RPMI7951 (cell line): ENCODE data around the gene LMNTD2. TPM values are rescaled to one million over a fixed set of nuclear protein-coding genes. Genes with fewer than 3 reads are reported as not detected.

Experiments
- DNase-seq: peaks from one replicate; pipeline ENCODE4 v3.0.0-alpha.2; 2012; ENCODE audit warnings: low read depth
- total RNA-seq: library from RNA; depleted of rRNA; stranded (reverse); fragments of >200 nt; shearing (Covaris generic); gene quantifications from 2 replicates; pipeline ENCODE4 v1.2.3, GENCODE V29; 2014

LMNTD2 gene
- total RNA-seq, 1 experiment from 2014 or later, result 0.24 TPM

DNA sequence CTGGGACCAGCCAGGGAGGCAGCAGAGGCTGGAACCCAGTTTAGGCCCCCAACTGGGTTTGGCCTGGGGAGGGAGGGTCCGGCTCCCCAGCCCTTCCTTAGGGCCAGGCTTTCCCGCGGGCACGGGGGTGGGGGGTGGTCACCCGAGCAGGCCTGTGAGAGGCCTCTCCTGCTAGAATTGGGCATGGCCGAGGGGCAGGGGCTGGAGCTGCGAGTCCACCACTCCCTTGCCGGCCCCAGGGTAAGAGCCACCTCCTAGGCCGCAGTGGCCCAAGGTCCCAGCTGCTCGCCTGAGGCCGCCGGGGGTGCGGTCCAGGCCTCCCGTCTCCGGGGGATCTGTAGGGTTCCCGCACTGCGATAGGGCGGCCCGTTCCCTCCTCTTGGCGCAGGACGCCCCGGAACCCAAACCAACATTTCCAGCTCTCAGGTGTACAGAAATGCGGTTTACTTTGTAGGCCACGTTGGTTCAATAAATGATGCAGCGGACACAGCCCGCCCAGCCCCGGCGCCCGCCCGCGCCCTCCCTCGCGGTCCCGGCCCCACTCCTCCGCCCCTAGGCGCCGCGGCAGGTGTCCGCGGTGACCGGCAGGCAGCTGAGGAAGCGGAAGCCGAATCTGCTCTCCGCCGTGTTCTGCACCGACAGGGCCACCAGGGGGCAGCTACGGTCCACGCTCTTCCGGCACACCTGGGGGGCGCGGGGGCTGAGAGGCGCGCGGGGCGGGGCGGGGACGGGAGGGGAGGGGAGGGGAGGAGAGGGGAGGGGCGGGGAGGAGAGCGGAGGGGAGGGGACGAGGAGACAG is 5.9 kb downstream of the LMNTD2 start:
- no peak for DNase-seq

GRCh38 chr11:553988-554340 is 6.6 kb downstream of the LMNTD2 start:
- DNase-seq, result no peak

- DNase-seq, result no peak
These were observed 7.2 kb downstream of the LMNTD2 start for GRCh38 chr11:553083-553987.

DNA sequence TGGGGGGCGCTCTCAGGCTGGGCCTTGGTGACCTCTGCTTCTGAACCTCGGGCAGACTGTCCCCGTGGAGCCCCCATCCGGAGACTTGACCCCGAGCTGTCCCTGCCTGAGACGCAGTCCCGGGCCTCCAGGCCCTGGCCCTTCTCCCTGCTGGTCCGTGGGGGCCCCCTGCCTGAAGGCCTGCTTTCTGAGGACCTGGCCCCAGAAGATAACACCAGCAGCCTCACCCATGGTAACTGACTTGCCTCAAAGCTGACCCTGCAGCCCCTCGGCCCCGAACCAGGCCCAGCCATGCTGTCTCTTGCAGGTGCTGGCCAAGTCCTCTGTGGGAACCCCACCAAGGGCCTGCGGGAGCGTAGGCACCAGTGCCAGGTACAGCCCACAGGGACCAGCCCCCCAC is 8.9 kb downstream of the LMNTD2 start:
- no peak for DNase-seq

DNA sequence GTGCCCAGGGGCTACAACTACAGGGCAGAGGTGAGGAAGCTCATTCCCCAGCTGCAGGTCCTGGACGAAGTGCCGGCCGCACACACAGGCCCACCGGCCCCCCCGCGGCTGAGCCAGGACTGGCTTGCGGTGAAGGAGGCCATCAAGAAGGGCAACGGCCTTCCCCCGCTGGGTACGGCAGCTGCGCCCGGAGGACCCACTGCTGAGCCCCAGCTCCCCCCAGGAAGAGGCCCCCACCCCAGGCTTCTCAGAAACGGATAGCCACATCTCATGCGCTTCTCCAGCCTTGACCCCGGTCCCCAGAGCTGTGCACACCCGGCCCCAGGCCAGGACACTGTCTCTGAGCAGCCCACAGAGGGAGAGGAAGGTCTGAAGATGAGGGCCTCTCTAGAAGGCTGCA is 9.4 kb downstream of the LMNTD2 start:
- DNase-seq, result no peak

DNA sequence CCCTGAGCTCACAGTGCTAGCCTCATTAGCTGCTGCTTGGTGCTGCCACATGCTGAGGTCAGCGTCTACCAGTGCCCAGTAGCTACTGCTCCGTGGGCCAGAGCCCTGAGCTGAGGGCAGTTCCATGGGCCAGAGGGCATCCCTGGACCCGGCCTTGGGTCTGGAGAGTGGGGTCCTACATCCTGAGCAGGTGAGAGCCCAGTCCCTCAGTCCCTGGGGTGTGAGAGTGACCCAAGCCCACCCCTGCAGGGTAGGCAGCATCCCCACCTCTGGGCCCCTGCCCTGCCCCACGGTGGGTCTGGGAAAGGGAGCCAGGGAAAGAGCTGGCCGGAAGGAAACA is 9.8 kb downstream of the LMNTD2 start:
- no peak for DNase-seq

DNA sequence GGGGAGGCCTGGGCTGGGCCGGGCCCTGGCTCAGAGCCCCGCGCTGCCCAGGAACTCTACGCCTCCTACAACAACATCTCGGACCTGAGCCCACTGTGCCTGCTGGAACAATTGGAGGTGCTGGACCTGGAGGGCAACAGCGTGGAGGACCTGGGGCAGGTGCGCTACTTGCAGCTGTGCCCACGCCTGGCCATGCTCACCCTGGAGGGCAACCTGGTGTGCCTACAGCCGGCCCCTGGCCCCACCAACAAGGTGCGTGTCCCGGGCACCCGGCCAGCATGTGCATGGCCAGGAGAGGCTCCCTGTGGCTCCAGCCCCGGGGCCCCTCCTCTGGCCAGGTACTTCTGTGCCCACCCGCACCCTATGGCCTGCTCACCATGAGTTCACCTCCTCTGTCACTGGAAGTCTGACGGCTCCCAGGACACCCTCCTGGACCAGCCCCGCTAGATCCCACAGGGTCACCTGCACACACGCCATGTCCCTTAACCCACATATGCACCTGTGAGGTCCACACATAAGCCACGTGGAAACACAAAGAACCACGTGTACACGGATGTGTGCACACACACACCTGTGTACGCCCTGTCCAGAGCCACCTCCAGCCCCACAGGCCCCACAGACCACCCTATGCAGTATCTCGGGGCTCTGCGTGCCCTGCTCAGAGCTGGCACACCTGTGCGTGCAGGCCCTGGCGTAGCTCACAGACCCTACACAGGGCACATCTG is 10.4 kb downstream of the LMNTD2 start:
- no peak for DNase-seq

GRCh38 chr11:548700-549603 is 11.6 kb downstream of the LMNTD2 start:
- DNase-seq, result no peak

DNA sequence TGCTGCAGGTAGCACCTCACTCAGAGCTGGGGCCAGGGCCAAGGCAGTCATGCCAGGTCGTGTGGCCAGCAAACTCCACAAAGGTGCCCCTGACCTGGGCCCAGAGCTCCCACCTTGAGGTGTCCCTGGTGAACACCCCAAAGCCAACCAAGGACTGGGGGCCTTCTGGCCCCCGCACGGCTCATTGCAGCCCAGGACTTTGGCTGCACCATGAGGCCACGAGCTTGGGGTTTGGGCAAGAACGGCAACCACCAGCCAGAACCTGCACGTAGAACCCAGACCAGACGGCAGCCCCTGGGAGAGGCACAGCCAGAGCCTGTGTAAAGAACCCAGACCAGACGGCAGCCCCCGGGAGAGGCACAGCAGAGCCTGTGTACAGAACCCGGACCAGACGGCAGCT is 15.4 kb downstream of the LMNTD2 start:
- DNase-seq, result no peak

GRCh38 chr11:544817-545166 is 15.7 kb downstream of the LMNTD2 start:
- DNase-seq, result no peak

- no peak for DNase-seq
These were observed 19.1 kb downstream of the LMNTD2 start for GRCh38 chr11:541433-541885.

DNA sequence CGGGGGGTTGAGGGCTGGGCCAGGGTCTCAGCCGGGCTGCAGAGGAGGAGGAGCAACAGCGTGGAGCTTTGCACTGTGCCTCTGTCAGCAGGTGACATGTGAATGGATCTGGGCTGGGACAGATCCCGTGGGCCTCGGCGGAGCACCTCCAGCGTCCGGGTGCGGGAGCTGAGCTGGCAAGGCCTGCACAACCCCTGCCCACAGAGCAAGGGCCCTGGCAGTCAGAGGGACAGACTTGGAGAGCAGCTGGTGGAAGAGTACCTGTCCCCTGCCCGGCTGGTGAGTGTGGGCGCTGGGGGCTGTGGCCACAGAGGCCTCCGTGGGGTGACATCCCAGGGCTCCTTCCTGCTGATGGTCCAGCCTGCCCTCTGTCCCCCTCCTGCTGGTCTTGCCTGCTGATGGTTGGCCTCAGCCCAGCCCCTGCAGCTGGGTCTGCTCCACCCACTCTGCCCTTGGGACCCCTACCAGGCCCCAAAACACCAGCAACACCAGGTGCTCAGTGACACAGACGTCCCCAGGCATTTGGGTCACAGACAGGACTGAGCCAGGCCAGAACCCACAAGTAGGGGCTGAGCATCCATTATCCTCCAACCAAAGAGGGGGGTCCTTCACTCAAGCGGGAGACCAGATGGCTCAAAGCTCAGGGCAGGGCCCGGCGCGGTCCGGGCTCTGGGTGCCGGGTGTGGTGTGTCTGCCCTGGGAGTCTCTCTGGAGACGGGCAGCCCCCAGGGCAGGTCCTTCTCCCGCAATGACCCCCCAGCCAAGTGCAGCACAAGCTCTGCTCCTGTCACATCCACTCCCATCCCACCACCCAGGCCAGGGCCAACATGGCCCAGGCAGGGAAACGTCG is 19.7 kb downstream of the LMNTD2 start:
- DNase-seq, result no peak

- DNase-seq, result no peak
These were observed 20.5 kb downstream of the LMNTD2 start for GRCh38 chr11:539971-540481.

DNA sequence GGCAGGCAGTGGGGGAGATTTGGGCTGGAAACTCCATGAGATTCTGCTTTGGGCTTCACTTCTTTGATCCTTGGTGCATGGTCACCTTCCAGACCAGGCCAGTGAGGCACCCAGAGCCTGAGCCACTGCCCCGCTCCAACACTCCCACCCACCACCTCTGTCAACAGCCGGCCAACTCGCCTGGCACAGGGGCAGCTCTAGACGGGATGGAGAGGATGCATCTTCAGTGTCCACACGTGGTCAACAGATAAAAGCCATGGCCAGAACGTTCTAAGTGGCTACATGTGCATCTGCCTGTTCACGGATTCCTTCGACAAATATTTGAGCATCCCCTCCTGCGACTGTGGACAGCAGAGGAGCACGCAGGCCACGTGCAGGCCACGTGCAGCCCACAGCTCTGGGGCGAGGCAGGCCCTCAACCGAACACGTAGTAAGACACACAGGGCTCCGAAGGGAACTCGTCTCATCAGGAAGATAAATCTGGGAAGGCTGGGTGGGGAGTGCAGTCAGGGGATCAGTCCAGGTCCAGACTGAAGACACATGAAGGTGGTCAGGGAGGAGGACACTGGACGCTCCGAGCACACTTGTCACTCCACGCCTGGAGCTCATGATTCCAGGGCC is 22.0 kb downstream of the LMNTD2 start:
- DNase-seq, result no peak

DNA sequence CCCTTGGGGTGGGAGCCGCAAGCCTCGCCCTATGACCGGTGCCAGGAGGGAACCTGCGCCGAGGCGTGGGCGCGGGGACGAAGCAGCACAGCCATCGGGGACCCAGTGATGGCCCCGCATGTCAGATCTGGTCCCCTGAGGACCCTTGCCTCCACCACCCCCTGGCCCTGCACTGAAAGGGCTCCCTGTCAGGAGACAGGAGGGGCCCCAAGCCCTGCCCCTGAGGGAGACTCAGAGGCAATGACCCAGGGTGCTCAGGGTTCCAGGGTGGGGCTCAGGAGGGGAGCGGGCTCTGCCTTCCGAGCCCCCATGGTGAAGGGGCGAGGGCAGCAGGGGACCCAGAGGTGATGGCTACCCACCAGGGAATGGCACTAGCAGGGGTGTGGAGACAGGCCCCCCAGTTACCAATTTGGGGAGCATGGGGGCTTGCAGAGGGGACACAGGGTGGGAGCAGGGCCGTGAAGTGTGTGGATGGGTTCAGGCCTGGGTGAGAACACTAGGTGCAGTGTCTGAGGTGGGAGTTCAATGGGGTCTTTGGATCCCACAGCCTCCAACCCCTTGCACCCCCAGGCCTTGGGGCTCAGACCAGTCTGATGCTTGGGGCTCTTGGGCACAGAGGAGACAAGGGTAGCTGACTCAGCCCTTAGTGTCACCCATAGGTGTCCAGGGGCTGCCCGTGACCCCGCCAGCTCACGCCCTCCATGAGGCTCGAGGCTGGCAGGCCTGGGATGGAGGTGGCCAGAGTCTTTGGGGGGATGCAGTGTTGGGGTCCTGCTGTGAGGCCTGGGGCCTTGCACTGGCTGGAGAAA is 22.7 kb downstream of the LMNTD2 start:
- no peak for DNase-seq

GRCh38 chr11:536841-537621 is 23.5 kb downstream of the LMNTD2 start, which contains the start of gene LRRC56:
TSS of gene LRRC56 (plus strand) at chr11:537527. CDS start at chr11:540685, 3,158 bp downstream.
- DNase-seq, result peak; percentile 79

GRCh38 chr11:535519-536454 is 24.8 kb downstream of the LMNTD2 start, which contains the start of gene HRAS:
TSS of gene HRAS (minus strand) at chr11:535576.
- DNase-seq, result peak; percentile 89
